ENCODE measurements around the gene CTCFL. TPM values are rescaled to one million over a fixed set of nuclear protein-coding genes. Genes with fewer than 3 reads are reported as not detected.

The CTCFL gene
- total RNA-seq, 2 donors from 2014 or later, result not detected

GRCh38 chr20:57543754-57544153 lies 18.8 kb upstream of the CTCFL start:
- no peak for TF ChIP-seq POLR2A (IDR thresholded peaks at IDR 0.05)
- TF ChIP-seq CTCF (IDR thresholded peaks at IDR 0.05), result no peak
- Histone ChIP-seq H3K36me3 (replicated peaks in 1 of 2; ENCODE audit: insufficient read depth in 1 of 2, low read depth in 2 of 2) (no peaks in the 10 kb centered on the region), H3K4me3 (no peak overlapping the region), H3K27ac (no peak overlapping the region), H3K27me3 (no peaks in the 10 kb centered on the region), H3K9me3 (no peaks in the 10 kb centered on the region), H3K4me1 (peaks cover 8% of the 10 kb centered on the region)
- intact Hi-C loops (cut with DNase I), result no loop called here
- ATAC-seq (no peak), DNase-seq (no peak)
- WGBS, 2 donors, result 63 to 66% methylated on average over 2 of the region's 2 CpGs

GRCh38 chr20:57540890-57541580 lies 16.1 kb upstream of the CTCFL start:
- DNase-seq, result peak in 2 of 4 donors; percentile 35 to 46
- 28 to 32% methylated on average over 17 of the region's 17 CpGs for WGBS, 2 donors
- no peaks in the 10 kb centered on the region for H3K27me3 ChIP-seq
- TF ChIP-seq POLR2A (IDR thresholded peaks at IDR 0.05) (no peak), CTCF (IDR thresholded peaks at IDR 0.05) (no peak)
- no peaks in the 10 kb centered on the region for H3K9me3 ChIP-seq
- no peak overlapping the region for H3K27ac ChIP-seq
- H3K36me3 ChIP-seq (replicated peaks in 1 of 2; ENCODE audit: insufficient read depth in 1 of 2, low read depth in 2 of 2), result no peaks in the 10 kb centered on the region
- peaks cover 8% of the 10 kb centered on the region for H3K4me1 ChIP-seq
- no peak for ATAC-seq
- intact Hi-C loops (cut with DNase I), result no loop called here
- no peak overlapping the region for H3K4me3 ChIP-seq

GRCh38 chr20:57539889-57540288 lies 14.9 kb upstream of the CTCFL start:
- Histone ChIP-seq H3K27me3 (no peaks in the 10 kb centered on the region), H3K36me3 (replicated peaks in 1 of 2; ENCODE audit: insufficient read depth in 1 of 2, low read depth in 2 of 2) (no peaks in the 10 kb centered on the region), H3K4me3 (no peak overlapping the region), H3K4me1 (peaks cover 8% of the 10 kb centered on the region), H3K27ac (no peak overlapping the region), H3K9me3 (no peaks in the 10 kb centered on the region)
- ATAC-seq (no peak), DNase-seq (no peak)
- TF ChIP-seq CTCF (IDR thresholded peaks at IDR 0.05) (no peak), POLR2A (IDR thresholded peaks at IDR 0.05) (no peak)
- 84 to 85% methylated on average over 12 of the region's 12 CpGs for WGBS, 2 donors
- intact Hi-C loops (cut with DNase I), result no loop called here

- Histone ChIP-seq H3K27me3 (no peaks in the 10 kb centered on the region), H3K4me1 (peaks cover 8% of the 10 kb centered on the region), H3K4me3 (no peak overlapping the region), H3K27ac (no peak overlapping the region), H3K36me3 (replicated peaks in 1 of 2; ENCODE audit: insufficient read depth in 1 of 2, low read depth in 2 of 2) (no peaks in the 10 kb centered on the region), H3K9me3 (no peaks in the 10 kb centered on the region)
- no peak for TF ChIP-seq CTCF (IDR thresholded peaks at IDR 0.05)
- no peak for TF ChIP-seq POLR2A (IDR thresholded peaks at IDR 0.05)
- 70 to 74% methylated on average over 2 of the region's 2 CpGs for WGBS, 2 donors
- DNase-seq, result no peak
- intact Hi-C loops (cut with DNase I), result no loop called here
- no peak for ATAC-seq
Observed at GRCh38 chr20:57537822-57538221, 12.9 kb upstream of the CTCFL start.
